ENCODE measurements around the gene EMC9. TPM values are rescaled to one million over a fixed set of nuclear protein-coding genes. Genes with fewer than 3 reads are reported as not detected.

Gene EMC9
- total RNA-seq, 1 donor from 2014 or later, result 10.5 TPM

GRCh38 chr14:24183014-24183481 is 41.7 kb upstream of the EMC9 start:
- no peak overlapping the region for H3K4me3 ChIP-seq
- H3K4me1 ChIP-seq, result peaks cover 7% of the 10 kb centered on the region
- H3K9me3 ChIP-seq, result no peaks in the 10 kb centered on the region
- H3K27ac ChIP-seq, result no peak overlapping the region
- intact Hi-C loops (cut with DNase I), result no loop called here
- H3K36me3 ChIP-seq, result peaks cover 86% of the 10 kb centered on the region
- ATAC-seq, result no peak
- H3K27me3 ChIP-seq, result no peaks in the 10 kb centered on the region
- no peak for TF ChIP-seq CTCF (IDR thresholded peaks at IDR 0.05)
- DNase-seq, result no peak

GRCh38 chr14:24182110-24182882 is 40.9 kb upstream of the EMC9 start:
- Histone ChIP-seq H3K4me3 (no peak overlapping the region), H3K36me3 (peaks cover 94% of the 10 kb centered on the region), H3K27me3 (no peaks in the 10 kb centered on the region), H3K27ac (no peak overlapping the region), H3K9me3 (no peaks in the 10 kb centered on the region), H3K4me1 (no peaks in the 10 kb centered on the region)
- intact Hi-C loops (cut with DNase I), result no loop called here
- ATAC-seq (no peak), DNase-seq (no peak)
- no peak for TF ChIP-seq CTCF (IDR thresholded peaks at IDR 0.05)

- H3K36me3 ChIP-seq, result peaks cover 100% of the 10 kb centered on the region
- no peaks in the 10 kb centered on the region for H3K9me3 ChIP-seq
- ATAC-seq (no peak), DNase-seq (no peak)
- no peak overlapping the region for H3K27ac ChIP-seq
- no peaks in the 10 kb centered on the region for H3K27me3 ChIP-seq
- no peak overlapping the region for H3K4me3 ChIP-seq
- H3K4me1 ChIP-seq, result no peaks in the 10 kb centered on the region
- no peak for TF ChIP-seq CTCF (IDR thresholded peaks at IDR 0.05)
- intact Hi-C loops (cut with DNase I), result no loop called here
Measured at GRCh38 chr14:24181371-24182077, 40.1 kb upstream of the EMC9 start.

- H3K36me3 ChIP-seq, result peaks cover 100% of the 10 kb centered on the region
- ATAC-seq, result no peak
- intact Hi-C loops (cut with DNase I), result no loop called here
- TF ChIP-seq CTCF (IDR thresholded peaks at IDR 0.05), result no peak
- H3K4me1 ChIP-seq, result no peaks in the 10 kb centered on the region
- DNase-seq, result peak; percentile 50
- no peak overlapping the region for H3K27ac ChIP-seq
- no peak overlapping the region for H3K4me3 ChIP-seq
- no peaks in the 10 kb centered on the region for H3K9me3 ChIP-seq
- no peaks in the 10 kb centered on the region for H3K27me3 ChIP-seq
Measured at GRCh38 chr14:24179961-24180796, 38.8 kb upstream of the EMC9 start.

- Histone ChIP-seq H3K36me3 (peaks cover 94% of the 10 kb centered on the region), H3K4me1 (no peaks in the 10 kb centered on the region), H3K27me3 (no peaks in the 10 kb centered on the region), H3K27ac (no peak overlapping the region), H3K9me3 (no peaks in the 10 kb centered on the region), H3K4me3 (no peak overlapping the region)
- intact Hi-C loops (cut with DNase I), result no loop called here
- no peak for ATAC-seq
- TF ChIP-seq CTCF (IDR thresholded peaks at IDR 0.05), result no peak
- DNase-seq, result no peak
Measured at GRCh38 chr14:24179294-24179960, 38.0 kb upstream of the EMC9 start.
